HCT116 (cell line): ENCODE measurements around the gene ARHGAP10. TPM values are rescaled to one million over a fixed set of nuclear protein-coding genes. Genes with fewer than 3 reads are reported as not detected.

Source experiments
- ATAC-seq: fragments of 200-7000 bp; cut with Tn5 transposase; 2 replicates; pipeline ENCODE4 v1.9.1; 2020; ENCODE audit warnings: mild to moderate bottlenecking, moderate library complexity
- BruUV-seq: library from RNA; stranded (reverse); fragments of 400-500 nt; replicated peaks from 2 replicates; lab custom pipeline; 2021; lab: Mats Ljungman, UMichigan
- CTCF ChIA-PET: fragments of 300-600 bp; sonication (Branson Sonifier 250); formaldehyde crosslinking; loops from one replicate; lab custom pipeline; 2021; ENCODE audit warnings: antibody characterized with exemption; lab: Charles Lee
- POLR2A ChIA-PET: fragments of 300-600, 350-600 bp; sonication (Branson Sonifier 250); formaldehyde crosslinking; loops from one replicate; lab custom pipeline; 2021; ENCODE audit warnings: antibody characterized with exemption; lab: Charles Lee
- RAD21 ChIA-PET, 2 experiments: fragments of 300-600 bp; sonication (Branson Sonifier 250); formaldehyde crosslinking; loops; one replicate each; lab custom pipeline; 2023; ENCODE audit warnings: low total read pairs in 2 of 2; ENCODE audit not compliant: uncharacterized antibody in 2 of 2, unreplicated experiment in 2 of 2, low non-redundant PET in 1 of 2; lab: Charles Lee
- DNase-seq: peaks from one replicate; pipeline ENCODE4 v3.0.0-alpha.2; 2010; ENCODE audit warnings: low read depth, low spot score
- H2AFZ ChIP-seq: fragments of 200-600 bp; shearing (Covaris generic), sonication (generic); 2 replicates; pipeline ENCODE4 v1.6.1; 2017; ENCODE audit warnings: low read depth, mixed run types, mixed read lengths, antibody characterized with exemption, low read length; ENCODE audit not compliant: poor library complexity, severe bottlenecking
- H3K27ac ChIP-seq: 2 replicates; pipeline ENCODE4 v1.5.1; 2012; ENCODE audit warnings: low read depth, low read length
- H3K27me3 ChIP-seq: fragments of 200-600 bp; sonication (generic); 2 replicates; pipeline ENCODE4 v1.6.1; 2016; ENCODE audit warnings: mixed run types, low read length, mixed read lengths; ENCODE audit not compliant: insufficient read depth
- H3K36me3 ChIP-seq, 2 experiments: fragments of 200-500 bp in 1 of 2; fragments of 200-600 bp in 1 of 2; sonication (Bioruptor generic) in 1 of 2; sonication (generic) in 1 of 2; 2 replicates each; pipeline versions ENCODE4 v1.5.1 to v1.6.1; 2014 to 2016; ENCODE audit warnings: low read length in 2 of 2, inconsistent platforms in 1 of 2, mixed read lengths in 1 of 2, mixed run types in 1 of 2; ENCODE audit not compliant: insufficient read depth in 2 of 2, control insufficient read depth in 1 of 2
- H3K4me1 ChIP-seq, 2 experiments: fragments of 200-600 bp in 1 of 2; sonication (generic) in 1 of 2; 2 replicates each; pipeline versions ENCODE4 v1.5.1 to v1.6.1; 2012 to 2017; ENCODE audit warnings: low read length in 2 of 2, inconsistent platforms in 1 of 2, mild to moderate bottlenecking in 1 of 2, mixed read lengths in 1 of 2, mixed run types in 1 of 2, moderate library complexity in 1 of 2; ENCODE audit not compliant: insufficient read depth in 2 of 2, control insufficient read depth in 1 of 2
- H3K4me2 ChIP-seq: fragments of 200-600 bp; sonication (generic); 2 replicates; pipeline ENCODE4 v1.6.1; 2017; ENCODE audit warnings: mixed run types, low read length, mixed read lengths
- H3K4me3 ChIP-seq, 2 experiments: fragments of 200-600 bp in 1 of 2; sonication (generic) in 1 of 2; replicated peaks in 1 of 2; 2 replicates each; pipeline ENCODE4 v1.5.1; 2011 to 2016; ENCODE audit warnings: low read length in 2 of 2, control low read depth in 1 of 2, low read depth in 1 of 2, mild to moderate bottlenecking in 1 of 2, mixed read lengths in 1 of 2, mixed run types in 1 of 2
- H3K79me2 ChIP-seq: fragments of 200-600 bp; sonication (generic); 2 replicates; pipeline ENCODE4 v1.6.1; 2017; ENCODE audit warnings: mild to moderate bottlenecking, mixed run types, low read length, moderate library complexity, mixed read lengths; ENCODE audit not compliant: insufficient read depth
- H3K9ac ChIP-seq: fragments of 200-600 bp; sonication (generic); 2 replicates; pipeline ENCODE4 v1.6.1; 2016; ENCODE audit warnings: low read length, mixed read lengths
- H3K9me2 ChIP-seq: fragments of 200-600 bp; sonication (generic), shearing (Covaris generic); 2 replicates; pipeline ENCODE4 v1.6.1; 2017; ENCODE audit warnings: mixed run types, mild to moderate bottlenecking, moderate library complexity; ENCODE audit not compliant: insufficient read depth
- H3K9me3 ChIP-seq, 2 experiments: fragments of 200-500 bp in 1 of 2; fragments of 200-600 bp in 1 of 2; sonication (Bioruptor generic) in 1 of 2; sonication (generic) in 1 of 2; 2 replicates each; pipeline ENCODE4 v1.6.1; 2014 to 2017; ENCODE audit warnings: low read length in 2 of 2, mixed read lengths in 2 of 2, inconsistent platforms in 1 of 2, low read depth in 1 of 2, mild to moderate bottlenecking in 1 of 2, mixed run types in 1 of 2, moderate library complexity in 1 of 2; ENCODE audit not compliant: control insufficient read depth in 1 of 2, insufficient read depth in 1 of 2
- H4K20me1 ChIP-seq: fragments of 200-600 bp; sonication (generic), shearing (Covaris generic); 2 replicates; pipeline ENCODE4 v1.6.1; 2017; ENCODE audit warnings: mixed run types, mild to moderate bottlenecking, moderate library complexity; ENCODE audit not compliant: insufficient read depth
- CEBPB ChIP-seq: IDR thresholded peaks from 2 replicates; pipeline ENCODE4 v1.6.1; 2012; ENCODE audit warnings: low read depth
- CTCF ChIP-seq, 3 experiments: fragments of 200-600 bp in 1 of 3; sonication (generic) in 1 of 3; IDR thresholded peaks in 2 of 3; conservative IDR thresholded peaks in 1 of 3; 2 replicates each; pipeline ENCODE4 v1.5.1; 2012 to 2017; ENCODE audit warnings: low read depth in 2 of 3, low read length in 2 of 3, antibody characterized with exemption in 1 of 3, borderline replicate concordance in 1 of 3, control low read depth in 1 of 3, mild to moderate bottlenecking in 1 of 3, mixed read lengths in 1 of 3, mixed run types in 1 of 3, moderate library complexity in 1 of 3; ENCODE audit not compliant: insufficient read depth in 1 of 3
- EGR1 ChIP-seq: IDR thresholded peaks from 2 replicates; pipeline ENCODE4 v1.6.1; 2012; ENCODE audit warnings: low read depth
- ELF1 ChIP-seq: IDR thresholded peaks from 2 replicates; pipeline ENCODE4 v1.6.1; 2012; ENCODE audit warnings: low read depth, borderline replicate concordance
- EZH2phosphoT487 ChIP-seq: fragments of 200-600 bp; IDR thresholded peaks from 2 replicates; pipeline ENCODE4 v1.6.1; 2018; ENCODE audit warnings: antibody characterized with exemption, borderline replicate concordance
- FOSL1 ChIP-seq: IDR thresholded peaks from 2 replicates; pipeline ENCODE4 v1.6.1; 2012; ENCODE audit warnings: low read depth
- MAX ChIP-seq: IDR thresholded peaks from 2 replicates; pipeline ENCODE4 v1.6.1; 2012
- RAD21 ChIP-seq: IDR thresholded peaks from 2 replicates; pipeline ENCODE4 v1.6.1; 2012; ENCODE audit warnings: low read depth, mild to moderate bottlenecking
- YY1 ChIP-seq: IDR thresholded peaks from 2 replicates; pipeline ENCODE4 v1.6.1; 2011; ENCODE audit warnings: low read length, low read depth, moderate library complexity, mild to moderate bottlenecking; ENCODE audit not compliant: insufficient replicate concordance; ENCODE audit errors: extremely low read depth
- ZBTB33 ChIP-seq: IDR thresholded peaks from 2 replicates; pipeline ENCODE4 v1.6.1; 2011; ENCODE audit warnings: mild to moderate bottlenecking, low read length, moderate library complexity; ENCODE audit not compliant: insufficient replicate concordance; ENCODE audit errors: extremely low read depth
- ZNF274 ChIP-seq: fragments of 200-500 bp; sonication (Bioruptor generic); IDR thresholded peaks from 2 replicates; pipeline ENCODE4 v1.6.1; 2014; ENCODE audit warnings: mild to moderate bottlenecking, low read depth, low read length, inconsistent platforms
- intact Hi-C: fragments of 100-400 bp; cut with micrococcal nuclease; formaldehyde crosslinking; loops from 2 replicates; pipeline ENCODE4 v1.10.0; 2022
- total RNA-seq: library from RNA; stranded (reverse); gene quantifications from one replicate; pipeline ENCODE4 v1.2.1, GENCODE V29; 2021; ENCODE audit not compliant: unreplicated experiment

Gene ARHGAP10
- total RNA-seq, 1 experiment from 2014 or later, result 24.7 TPM

- Histone ChIP-seq H3K9me2 (no peaks in the 10 kb centered on the region), H3K9ac (no peak overlapping the region), H3K27ac (no peak overlapping the region), H3K9me3 (no peaks in the 10 kb centered on the region), H2AFZ (no peak overlapping the region), H3K27me3 (no peaks in the 10 kb centered on the region), H3K4me1 (no peaks in the 10 kb centered on the region), H3K4me3 (no peak overlapping the region), H4K20me1 (no peaks in the 10 kb centered on the region), H3K36me3 (no peaks in the 10 kb centered on the region), H3K4me2 (no peak overlapping the region), H3K79me2 (no peaks in the 10 kb centered on the region)
- intact Hi-C loops, result no loop called here
- BruUV-seq, result no TSS peak
- RAD21 ChIA-PET, result no interaction called here
- POLR2A ChIA-PET, result no interaction called here
- no peak for ATAC-seq
- CTCF ChIA-PET, result no interaction called here
- TF ChIP-seq MAX (no peak), ZNF274 (no peak), FOSL1 (no peak), EZH2phosphoT487 (no peak), CEBPB (no peak), ZBTB33 (no peak), CTCF (IDR thresholded peaks at IDR 0.05 in 2 of 3, conservative IDR thresholded peaks at IDR 0.05 in 1 of 3; ENCODE audit: borderline replicate concordance in 1 of 3, insufficient read depth in 1 of 3, low read depth in 2 of 3, low read length in 2 of 3) (no peak), RAD21 (no peak), ELF1 (no peak), EGR1 (no peak), YY1 (no peak)
- no peak for DNase-seq
Observed at GRCh38 chr4:148110169-148110568, 378.3 kb downstream of the ARHGAP10 start.
